Measurements from ENCODE around the gene AP1G1. TPM values are rescaled to one million over a fixed set of nuclear protein-coding genes. Genes with fewer than 3 reads are reported as not detected.
"Not testable (repeated sequence)": the region's sequence is repeated elsewhere in the genome, so short reads cannot be mapped to it uniquely, and the experiment has no call there.

AP1G1 gene
- total RNA-seq, 2 experiments from 2014 or later = 65.9 to 66.9 TPM

GRCh38 chr16:71689901-71690300, 118.7 kb downstream of the AP1G1 start:
- Mint-ChIP-seq H3K4me1 (ENCODE audit: low read depth) (no peaks in the 10 kb centered on the region), H3K36me3 (peaks cover 12% of the 10 kb centered on the region), H3K4me3 (no peak overlapping the region), H3K9me3 (no peaks in the 10 kb centered on the region), H3K27ac (no peak overlapping the region), H3K27me3 (no peaks in the 10 kb centered on the region)
- ChIA-PET CTCF (no interaction called here), POLR2A (no interaction called here)
- intact Hi-C loops (cut with micrococcal nuclease) = no loop called here
- DNase-seq = no peak

DNA sequence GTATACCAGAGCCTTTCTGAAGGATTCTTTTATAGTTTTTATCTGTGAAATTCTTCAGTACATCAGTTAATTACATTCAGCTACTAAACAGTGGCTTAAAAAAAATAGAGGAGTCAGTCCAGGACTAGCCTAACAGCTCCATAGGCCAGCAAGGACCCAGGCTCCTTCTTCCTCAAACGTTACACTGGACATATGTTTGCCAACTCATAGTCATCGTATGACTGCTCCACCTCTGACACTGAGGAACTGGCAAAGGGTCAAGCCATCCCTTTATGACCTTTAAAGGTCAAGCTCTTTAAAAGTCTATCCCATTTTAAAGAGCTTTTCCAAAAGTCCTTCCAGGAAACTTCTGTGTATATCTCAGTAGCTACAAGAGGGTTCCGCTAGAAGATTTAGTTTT, 120.8 kb downstream of the AP1G1 start:
- POLR2A ChIA-PET = interaction anchor here (0.5 kb wide), 1 partner anchor 123 kb away, joined by 3 read pairs; no protein-coding TSS in a partner anchor
- no peak for DNase-seq
- intact Hi-C loops (cut with micrococcal nuclease) = no loop called here
- no peaks in the 10 kb centered on the region for H3K27me3 Mint-ChIP-seq
- H3K36me3 Mint-ChIP-seq = peaks cover 29% of the 10 kb centered on the region
- no peak overlapping the region for H3K27ac Mint-ChIP-seq
- H3K9me3 Mint-ChIP-seq = peaks cover 2% of the 10 kb centered on the region
- H3K4me1 Mint-ChIP-seq (ENCODE audit: low read depth) = no peaks in the 10 kb centered on the region
- H3K4me3 Mint-ChIP-seq = no peak overlapping the region
- CTCF ChIA-PET = no interaction called here

GRCh38 chr16:71684280-71684679, 124.4 kb downstream of the AP1G1 start:
- POLR2A ChIA-PET; H3K27ac Mint-ChIP-seq; CTCF ChIA-PET; intact Hi-C loops (cut with micrococcal nuclease); H3K4me1 Mint-ChIP-seq (ENCODE audit: low read depth); H3K4me3 Mint-ChIP-seq; H3K27me3 Mint-ChIP-seq; DNase-seq; H3K9me3 Mint-ChIP-seq: not testable (repeated sequence)
- H3K36me3 Mint-ChIP-seq = peaks cover 42% of the 10 kb centered on the region

- H3K27me3 Mint-ChIP-seq = no peaks in the 10 kb centered on the region
- DNase-seq = no peak
- peaks cover 5% of the 10 kb centered on the region for H3K4me1 Mint-ChIP-seq (ENCODE audit: low read depth)
- intact Hi-C loops (cut with micrococcal nuclease) = no loop called here
- H3K4me3 Mint-ChIP-seq = no peak overlapping the region
- CTCF ChIA-PET = interaction anchor here (1.0 kb wide), 1 partner anchor 280 kb away, joined by 3 read pairs; no protein-coding TSS in a partner anchor
- H3K36me3 Mint-ChIP-seq = peaks cover 47% of the 10 kb centered on the region
- no peak overlapping the region for H3K27ac Mint-ChIP-seq
- POLR2A ChIA-PET = no interaction called here
- H3K9me3 Mint-ChIP-seq = peaks cover 2% of the 10 kb centered on the region
Observed at GRCh38 chr16:71681360-71681759, 127.3 kb downstream of the AP1G1 start.

Other genes starting within 250 kb of the AP1G1 start
- gene TAT, start 231.7 kb downstream of the AP1G1 start, total RNA-seq = not detected
- gene MARVELD3, start 182.7 kb downstream of the AP1G1 start, total RNA-seq = not detected
- gene PHLPP2, start 84.1 kb downstream of the AP1G1 start, total RNA-seq = 10 to 100 TPM; 10.2 to 11.2 TPM
- gene ATXN1L, start 37.1 kb upstream of the AP1G1 start, total RNA-seq = 10 to 100 TPM; 14.6 to 15.1 TPM
- gene ZNF821, start 75.3 kb upstream of the AP1G1 start, total RNA-seq = 1 to 10 TPM; 6.8 to 7.3 TPM
- gene IST1, start 86.7 kb upstream of the AP1G1 start, total RNA-seq = 100 to 1,000 TPM; 191 to 192 TPM
- not detected for gene PKD1L3, start 191.6 kb upstream of the AP1G1 start, total RNA-seq
- gene DHODH, start 199.9 kb upstream of the AP1G1 start, total RNA-seq = 10 to 100 TPM; 16.9 to 18.6 TPM
- not detected for gene HP, start 245.7 kb upstream of the AP1G1 start, total RNA-seq

Data from activated CD4-positive, alpha-beta memory T cell treated with anti-CD3 and anti-CD28 coated beads for 36 hours (primary cell).